Measurements from ENCODE around the gene INSL4.

The INSL4 gene

GRCh38 chr9:5231212-5231611, at the start of gene INSL4:
INSL4 (plus strand) TSS chr9:5231419; CDS start chr9:5231524, 105 bp downstream.
- no peak for DNase-seq

GRCh38 chr9:5184776-5185175, 46.4 kb upstream of the INSL4 start:
- no peak for DNase-seq

GRCh38 chr9:5185220-5185840, 45.9 kb upstream of the INSL4 start, which contains the start of gene INSL6:
INSL6 (minus strand) TSS chr9:5185639; CDS start chr9:5185602, 37 bp downstream.
- no peak for DNase-seq

- peak; percentile 80 for DNase-seq
Observed at GRCh38 chr9:5186416-5187169, 44.6 kb upstream of the INSL4 start.

GRCh38 chr9:5188060-5188984, 42.9 kb upstream of the INSL4 start:
- no peak for DNase-seq

GRCh38 chr9:5191985-5192384, 39.2 kb upstream of the INSL4 start:
- no peak for DNase-seq

GRCh38 chr9:5193345-5193744, 37.9 kb upstream of the INSL4 start:
- DNase-seq = no peak

GRCh38 chr9:5195463-5195862, 35.8 kb upstream of the INSL4 start:
- DNase-seq = no peak

GRCh38 chr9:5205071-5205470, 26.1 kb upstream of the INSL4 start:
- no peak for DNase-seq

GRCh38 chr9:5230554-5230953, 665 bp upstream of the INSL4 start:
- DNase-seq = no peak

GRCh38 chr9:5263351-5264218, 32.4 kb downstream of the INSL4 start:
- no peak for DNase-seq

GRCh38 chr9:5264219-5264595, 33.0 kb downstream of the INSL4 start:
- no peak for DNase-seq

- no peak for DNase-seq
Observed at GRCh38 chr9:5265939-5266338, 34.7 kb downstream of the INSL4 start.

GRCh38 chr9:5269249-5269715, 38.1 kb downstream of the INSL4 start:
- DNase-seq = no peak

GRCh38 chr9:5274770-5275169, 43.6 kb downstream of the INSL4 start:
- no peak for DNase-seq

- DNase-seq = no peak
Observed at GRCh38 chr9:5278486-5278885, 47.3 kb downstream of the INSL4 start.

Data from NCI-H1092 treated with DMSO at 0.1 percent for 48 hours (cell line).